Measurements from ENCODE around the gene MEIS1.

DNA sequence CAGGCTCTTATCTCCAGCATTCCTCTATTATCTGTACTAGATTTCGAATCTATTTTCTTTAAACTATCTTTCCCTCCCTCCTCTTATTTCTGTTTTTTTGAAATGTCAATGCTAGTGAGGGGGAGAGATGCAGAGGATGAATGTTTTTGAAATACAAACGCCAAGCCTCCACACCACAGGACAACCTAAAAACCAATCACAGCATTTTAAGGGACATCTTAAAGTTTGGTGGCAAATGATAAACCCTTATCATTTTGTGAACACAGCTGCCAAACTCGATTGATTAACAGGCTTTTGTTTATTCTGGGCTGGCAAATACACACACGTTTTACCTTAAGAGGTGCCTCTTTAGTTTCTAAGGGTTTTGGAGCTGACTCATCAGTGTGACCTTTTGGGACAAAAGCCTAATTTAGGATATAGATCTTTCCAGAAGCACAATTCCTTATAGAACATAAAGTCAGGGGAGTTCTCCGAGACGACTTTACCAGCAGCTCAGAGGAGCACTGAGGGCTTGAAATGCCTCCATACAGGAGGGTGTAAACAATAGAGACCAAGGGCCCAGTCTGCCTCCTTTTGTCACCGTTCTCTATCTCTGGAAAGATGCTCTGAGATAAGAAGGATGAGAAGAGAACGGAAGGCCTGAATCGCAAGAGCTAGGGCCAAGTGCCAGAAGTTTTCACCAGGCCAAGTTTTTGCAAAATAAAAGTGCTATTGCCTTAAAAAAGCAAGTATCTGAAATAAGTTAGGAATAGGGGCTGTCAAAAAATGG lies 4.2 kb upstream of the MEIS1 start:
- TF ChIP-seq EZH2 (IDR thresholded peaks at IDR 0.05; ENCODE audit: insufficient read depth, poor library complexity, severe bottlenecking): no peak
- TF ChIP-seq EZH2phosphoT487 (IDR thresholded peaks at IDR 0.05; ENCODE audit: insufficient read depth, low read depth): no peak

All from GM23248 (cell line).